Activated T-cell treated with anti-CD3 and anti-CD28 coated beads for 24 hours (primary cell): ENCODE data around the gene SH3YL1.

Experiments used
- DNase-seq: peaks from one replicate; pipeline ENCODE4 v3.0.0-alpha.2; 2020; ENCODE audit warnings: low read depth

The SH3YL1 gene

DNA sequence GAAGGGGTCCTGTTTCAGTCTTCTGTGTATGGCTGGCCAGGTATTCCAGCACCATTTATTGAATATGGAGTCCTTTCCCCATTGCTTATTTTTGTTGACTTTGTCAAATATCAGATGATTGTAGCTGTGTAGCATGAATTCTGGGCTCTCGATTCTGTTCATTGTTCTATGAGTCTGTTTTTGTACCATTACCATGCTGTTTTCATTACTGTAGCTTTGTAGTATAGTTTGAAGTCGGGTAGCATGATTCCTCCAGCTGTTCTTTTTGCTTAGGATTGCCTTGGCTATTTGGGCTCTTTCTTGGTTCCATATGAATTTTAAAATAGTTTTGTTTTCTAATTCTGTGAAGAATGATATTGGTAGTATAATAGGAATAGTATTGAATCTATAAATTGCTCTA lies 6.0 kb downstream of the SH3YL1 start:
- DNase-seq: no peak

GRCh38 chr2:257429-257828 lies 6.4 kb downstream of the SH3YL1 start:
- no peak for DNase-seq

- DNase-seq: no peak
Measured at GRCh38 chr2:256094-256493, 7.7 kb downstream of the SH3YL1 start.

DNA sequence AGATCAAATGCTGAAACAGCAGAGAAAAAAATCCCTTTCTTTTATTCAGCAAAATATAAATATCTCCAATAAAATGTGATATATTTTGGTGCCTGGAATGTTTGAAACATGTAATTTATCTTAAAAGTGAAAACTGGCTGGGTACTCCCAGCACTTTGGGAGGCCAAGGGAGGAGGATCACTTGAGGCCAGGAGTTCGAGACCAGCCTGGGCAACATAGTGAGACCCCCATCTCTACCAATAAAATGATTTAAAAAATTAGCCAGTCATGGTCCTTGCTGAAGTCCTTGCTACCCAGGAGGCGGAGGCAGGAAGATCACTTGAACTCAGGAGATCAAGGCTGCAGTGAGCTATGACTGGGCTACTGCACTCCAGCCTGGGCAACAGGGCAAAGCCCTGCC lies 8.6 kb downstream of the SH3YL1 start:
- no peak for DNase-seq

GRCh38 chr2:254241-254640 lies 9.6 kb downstream of the SH3YL1 start:
- DNase-seq: no peak

- no peak for DNase-seq
Measured at GRCh38 chr2:253202-253638, 10.6 kb downstream of the SH3YL1 start.

DNA sequence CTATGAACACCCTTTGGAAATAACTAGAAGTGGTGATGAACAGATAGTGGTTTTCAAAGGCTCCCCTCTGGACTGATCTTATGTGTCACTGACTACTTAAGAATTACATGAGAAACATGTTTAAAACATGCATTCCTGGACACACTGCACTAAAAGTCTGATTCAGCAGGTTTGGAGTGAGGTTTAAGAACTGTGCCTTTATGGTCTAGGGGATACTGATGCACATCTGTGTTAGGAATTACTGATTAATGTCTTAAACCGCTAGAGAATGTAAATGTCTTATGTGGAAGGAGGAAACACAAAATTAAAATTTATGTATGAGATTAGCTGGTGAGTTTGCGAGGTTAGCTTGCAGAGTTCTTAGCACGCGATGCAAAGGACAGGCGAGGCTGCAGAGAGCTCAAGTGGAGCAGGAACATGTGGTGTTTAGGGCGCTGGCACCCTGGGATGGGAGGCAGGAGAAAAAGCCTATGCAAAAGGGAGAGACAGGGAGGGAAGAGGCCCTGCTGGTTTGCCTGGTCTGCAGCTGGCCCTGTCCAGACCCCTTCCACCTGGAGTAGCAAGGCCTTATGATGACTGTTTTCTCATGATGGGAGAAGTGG lies 11.7 kb downstream of the SH3YL1 start:
- DNase-seq: no peak

DNA sequence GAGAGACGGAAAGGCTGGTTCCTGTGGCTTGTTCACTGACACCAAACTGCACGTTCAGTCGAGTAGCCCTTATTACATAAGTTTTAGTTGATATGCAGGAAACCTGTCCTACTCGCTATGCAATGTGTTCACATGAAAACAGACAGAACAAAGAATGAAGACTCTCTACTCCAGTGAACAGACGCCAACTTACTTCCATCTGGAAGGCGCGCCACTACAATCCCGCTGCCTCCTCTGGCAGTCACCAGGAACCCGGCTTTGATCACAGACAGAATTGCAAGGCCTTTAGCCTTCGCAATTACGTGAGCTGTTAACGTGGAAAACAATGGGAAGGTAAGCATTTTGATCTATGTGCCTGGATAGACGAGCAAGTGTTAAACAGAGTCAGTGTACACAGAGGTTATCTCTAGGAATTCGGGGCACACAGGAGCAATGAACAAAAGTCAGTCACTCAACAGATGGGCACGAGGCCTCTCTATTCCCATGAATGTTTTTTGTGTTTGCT lies 14.2 kb downstream of the SH3YL1 start:
- no peak for DNase-seq

DNA sequence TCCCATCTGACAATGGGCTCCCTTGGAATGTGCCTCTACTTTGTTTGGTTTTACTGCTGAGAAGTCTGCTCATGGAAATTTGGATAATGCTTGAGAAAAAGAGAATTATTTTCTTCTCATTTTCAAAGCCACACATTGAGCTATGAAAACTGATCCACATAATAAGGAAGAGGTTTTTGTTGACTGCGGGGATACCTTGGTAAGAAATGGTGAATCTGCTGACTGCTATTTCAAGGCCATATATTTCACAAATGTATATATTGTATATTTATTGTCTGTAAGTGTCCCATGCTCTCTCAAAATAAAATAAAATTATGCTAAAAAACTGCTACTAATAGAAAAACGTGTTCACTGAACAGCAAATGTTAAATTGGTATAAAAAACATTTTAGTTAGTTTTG lies 15.1 kb downstream of the SH3YL1 start:
- no peak for DNase-seq

DNA sequence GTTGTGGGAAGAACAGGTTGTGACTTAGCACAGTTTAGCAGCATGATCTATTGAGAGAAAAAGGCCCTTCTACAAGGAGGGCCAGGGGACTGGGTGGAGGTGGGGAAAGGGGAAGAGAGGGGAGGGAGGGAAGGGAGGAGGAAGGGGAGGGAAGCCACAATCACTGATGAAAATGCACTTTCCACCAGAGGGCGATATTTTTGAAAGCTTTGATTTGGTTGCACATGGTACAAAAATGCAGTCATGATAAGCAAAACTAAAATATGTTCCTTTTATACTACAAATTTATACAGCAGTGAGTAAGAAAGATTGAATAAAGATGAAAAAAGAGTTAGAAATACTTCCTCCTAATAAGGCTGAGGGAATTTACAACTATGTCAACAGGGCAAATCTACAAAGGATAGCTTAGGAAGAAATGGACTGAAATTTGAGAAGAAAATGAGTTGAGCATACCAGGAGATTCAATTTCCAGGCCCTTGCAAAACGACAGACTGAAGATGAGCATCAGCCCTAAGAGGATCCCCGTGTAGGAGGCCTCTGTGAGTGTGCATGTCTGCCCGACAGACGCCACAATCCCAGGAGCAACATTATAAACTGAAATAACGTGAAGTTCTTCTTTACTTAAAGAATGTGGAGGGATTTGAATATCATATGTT lies 17.2 kb downstream of the SH3YL1 start:
- DNase-seq: no peak

DNA sequence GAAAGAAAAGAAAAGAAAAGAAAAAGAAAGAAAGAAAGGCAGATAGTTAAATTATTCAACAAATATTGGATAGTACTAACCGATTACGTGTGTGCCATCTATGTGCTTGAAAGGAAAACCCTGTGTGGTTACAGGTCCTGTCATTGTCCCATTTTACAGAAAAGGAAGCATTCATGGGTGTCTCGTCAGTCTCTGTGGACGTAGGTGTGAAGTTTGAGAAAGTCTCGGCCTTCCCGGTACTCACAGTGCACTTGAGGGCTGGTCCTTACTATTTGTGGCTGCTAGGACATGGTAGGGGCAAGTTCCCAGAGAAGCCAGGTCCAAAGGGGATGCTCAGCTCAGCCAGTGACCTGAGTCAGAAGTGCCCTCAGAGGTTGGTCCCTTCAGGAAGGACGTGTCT lies 19.3 kb downstream of the SH3YL1 start:
- DNase-seq: no peak

DNA sequence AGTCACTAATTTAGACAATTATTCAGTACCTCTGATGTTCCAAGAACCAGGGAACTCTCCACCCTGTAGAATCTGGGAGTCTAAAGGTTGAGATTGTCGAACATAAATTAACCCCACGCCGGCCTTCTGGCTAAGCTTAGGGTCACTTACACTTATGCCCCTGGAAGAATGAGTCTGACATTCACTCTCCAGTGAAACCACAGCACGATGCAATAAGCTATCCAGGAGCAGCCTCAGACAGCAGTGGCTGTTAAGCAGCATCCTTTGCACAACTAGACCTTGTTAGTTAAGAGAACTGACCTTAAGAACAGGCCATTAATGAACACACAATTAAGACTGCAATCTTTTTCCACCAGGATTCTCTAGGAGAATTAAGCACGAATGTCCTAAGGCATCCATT lies 25.0 kb downstream of the SH3YL1 start:
- no peak for DNase-seq

GRCh38 chr2:238431-238830 lies 25.4 kb downstream of the SH3YL1 start:
- DNase-seq: no peak

GRCh38 chr2:237878-238277 lies 26.0 kb downstream of the SH3YL1 start:
- DNase-seq: no peak

DNA sequence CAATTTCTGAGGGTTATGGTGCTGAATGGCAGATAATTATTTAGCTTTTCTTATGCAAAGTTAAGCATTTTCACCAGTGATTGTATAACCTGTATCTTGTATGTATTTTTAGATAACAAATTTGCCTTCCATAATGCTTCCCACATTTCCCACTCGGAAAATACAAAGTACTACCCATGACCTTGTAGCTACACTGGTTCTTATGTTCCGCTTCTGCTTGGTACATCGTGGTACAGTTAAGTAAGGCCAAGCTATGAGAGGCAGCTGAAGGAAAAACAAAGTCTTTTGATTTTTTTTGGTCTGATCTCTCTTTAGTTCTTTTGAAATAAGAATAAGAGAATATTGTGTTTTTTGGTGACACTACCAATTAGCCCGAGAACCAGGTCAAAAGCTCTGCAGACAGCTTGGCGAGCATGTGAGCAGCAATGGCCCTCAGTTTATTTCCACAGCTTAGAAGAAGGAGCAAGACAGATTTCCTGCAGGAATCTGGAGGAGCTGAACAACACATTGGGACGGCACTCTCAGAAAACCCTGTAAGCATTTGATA lies 26.8 kb downstream of the SH3YL1 start:
- no peak for DNase-seq

DNA sequence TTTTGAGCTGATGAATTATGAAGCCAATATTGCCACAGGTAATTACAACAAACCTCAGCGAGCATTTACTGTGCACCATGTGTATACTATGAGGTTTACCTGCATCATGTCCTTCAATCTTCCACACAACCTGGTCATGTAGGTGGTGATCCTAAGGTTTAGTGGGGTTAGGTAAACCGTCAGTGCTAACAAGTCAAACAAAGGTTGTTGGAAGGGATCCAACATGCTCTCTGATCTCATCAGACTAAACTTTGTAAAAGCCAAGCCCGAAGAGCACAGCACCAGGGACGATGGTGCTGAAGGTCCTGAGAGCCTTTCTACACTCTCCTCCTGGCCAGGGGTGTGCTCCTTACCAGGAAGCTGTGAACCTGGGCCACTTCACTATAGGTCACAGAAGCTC lies 29.4 kb downstream of the SH3YL1 start:
- no peak for DNase-seq

DNA sequence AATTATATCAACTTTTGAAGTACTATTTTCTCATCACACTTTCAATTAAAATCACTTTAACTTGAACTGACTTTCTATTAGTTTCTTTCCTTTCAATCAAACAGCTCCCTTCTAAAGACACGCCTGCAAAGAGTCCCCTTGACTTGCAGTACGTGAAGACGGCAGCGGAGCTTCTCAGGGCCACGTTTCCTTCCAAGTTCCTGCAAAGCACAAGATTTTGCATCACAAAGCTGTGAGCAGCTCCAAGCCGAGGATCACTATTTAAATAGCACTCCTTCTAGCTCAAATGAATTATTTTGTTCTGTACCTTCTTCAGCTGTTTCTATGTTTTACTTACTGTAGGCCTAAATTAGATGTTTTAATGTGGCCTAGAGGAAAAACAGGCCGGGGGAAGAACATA lies 30.8 kb downstream of the SH3YL1 start:
- DNase-seq: no peak

DNA sequence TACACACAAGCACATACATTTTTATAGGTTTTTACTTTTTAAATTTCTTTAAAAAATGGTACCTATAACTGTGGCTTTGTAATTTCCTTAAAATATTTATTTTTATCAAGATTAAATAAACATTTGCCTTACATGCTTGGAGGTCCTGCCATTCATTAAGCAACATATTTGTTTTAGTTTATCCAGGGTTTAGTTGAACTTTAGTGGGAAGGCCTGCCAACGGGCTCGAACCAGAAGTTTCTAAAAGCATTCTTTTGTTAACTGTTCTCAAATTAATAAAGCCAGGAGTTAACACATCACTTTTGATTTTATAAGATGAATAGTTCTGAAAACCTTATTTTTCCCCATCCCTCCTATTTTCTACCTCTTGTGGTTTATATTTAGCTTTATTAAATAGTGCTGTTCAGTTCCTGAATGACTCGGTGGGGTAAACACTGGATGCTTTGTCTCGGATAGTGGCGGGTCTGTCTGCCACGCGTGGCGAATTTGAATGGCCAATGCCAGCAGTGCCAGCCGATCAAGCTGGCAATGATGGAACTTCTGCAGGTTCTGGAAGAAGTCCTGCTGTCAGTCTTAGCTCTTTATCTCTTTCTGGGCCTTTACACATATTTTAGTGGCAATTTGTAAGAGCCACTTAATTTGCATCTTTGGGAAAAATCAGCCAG lies 32.2 kb downstream of the SH3YL1 start:
- DNase-seq: no peak

- DNase-seq: no peak
Measured at GRCh38 chr2:228518-229278, 35.1 kb downstream of the SH3YL1 start.

DNA sequence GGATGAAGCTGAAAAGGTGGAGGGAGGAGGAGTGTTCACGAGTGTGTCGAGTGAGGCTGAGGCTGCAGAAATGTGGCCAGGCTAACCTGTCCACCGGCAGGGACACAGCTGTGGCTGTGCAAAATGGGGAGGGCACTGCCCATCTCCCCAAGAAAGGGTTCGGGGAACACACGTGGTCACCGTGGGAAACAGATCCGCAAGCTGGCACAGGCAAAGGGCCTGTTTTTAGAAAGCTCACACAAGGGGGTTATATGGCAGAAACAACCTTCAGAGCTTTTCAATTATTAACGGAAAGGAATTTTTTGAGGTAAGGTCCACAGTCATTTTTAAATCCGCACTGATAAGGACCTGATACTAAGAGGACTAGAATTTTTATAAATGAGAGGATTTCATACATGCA lies 35.7 kb downstream of the SH3YL1 start:
- no peak for DNase-seq

GRCh38 chr2:223971-224760 lies 39.7 kb downstream of the SH3YL1 start:
- no peak for DNase-seq

- DNase-seq: no peak
Measured at GRCh38 chr2:223451-223850, 40.4 kb downstream of the SH3YL1 start.
